Measurements from ENCODE around the gene COQ8A.
A peak's percentile ranks its signal among the peaks of the same experiment; 100 is the strongest.

COQ8A gene

DNA sequence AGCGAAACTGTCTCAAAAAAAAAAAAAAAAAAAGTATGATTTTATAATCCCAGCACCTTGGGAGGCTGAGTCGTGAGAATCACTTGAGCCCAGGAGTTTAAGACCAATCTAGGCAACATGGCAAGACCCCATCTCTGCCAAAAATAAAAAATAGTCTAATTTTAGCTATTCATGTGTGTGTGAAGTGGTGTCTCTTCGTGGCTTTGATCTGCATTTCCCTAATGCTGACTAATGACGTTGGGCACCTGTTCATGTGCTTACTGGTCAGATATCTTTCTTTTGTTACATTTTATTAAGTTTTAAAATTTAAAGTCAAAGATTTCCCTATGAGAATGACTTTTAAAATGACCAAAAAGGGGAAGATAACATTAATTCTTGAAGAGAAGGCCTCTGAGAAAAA, 38.7 kb upstream of the COQ8A start:
- TF ChIP-seq POU2F2 (IDR thresholded peaks at IDR 0.05; ENCODE audit: low read depth, low read length) (no peak), POLR2A (IDR thresholded peaks at IDR 0.05; ENCODE audit: low read depth, low read length) (no peak), POLR2AphosphoS5 (IDR thresholded peaks at IDR 0.05; ENCODE audit: low read depth, low read length) (no peak), TAF1 (IDR thresholded peaks at IDR 0.05; ENCODE audit: low read depth, low read length) (no peak), PAX5 (IDR thresholded peaks at IDR 0.05; ENCODE audit: insufficient read depth, low read length, severe bottlenecking) (no peak), SPI1 (IDR thresholded peaks at IDR 0.05; ENCODE audit: low read depth, low read length) (no peak)
- DNase-seq (ENCODE audit: insufficient read length, low spot score), result no peak
- no peak for FAIRE-seq

DNA sequence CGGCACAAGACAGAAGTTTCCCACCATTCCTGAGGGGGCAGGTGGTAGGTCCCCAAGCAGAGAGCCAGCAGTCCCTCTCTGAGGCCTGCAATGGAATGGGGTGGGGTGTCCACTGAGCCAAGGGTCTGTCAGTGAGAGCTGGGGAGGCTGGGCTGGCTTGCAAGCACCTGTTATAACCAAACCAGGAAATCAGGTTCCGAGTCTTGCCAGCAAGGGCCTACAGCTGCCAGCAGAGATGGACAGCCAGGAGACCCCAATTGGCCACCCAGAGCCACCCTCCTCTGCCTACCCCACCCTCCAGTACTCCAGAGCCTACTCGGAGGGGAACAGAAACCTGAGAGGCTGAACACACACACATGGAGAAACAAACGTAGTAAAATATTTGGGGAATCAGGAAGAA, 37.5 kb upstream of the COQ8A start:
- DNase-seq (ENCODE audit: insufficient read length, low spot score), result no peak
- FAIRE-seq, result no peak

GRCh38 chr1:226903819-226904716, 36.0 kb upstream of the COQ8A start:
- DNase-seq (ENCODE audit: insufficient read length, low spot score), result no peak

More for the DNA sequence above, 37.5 kb upstream of the COQ8A start:
- no peak for TF ChIP-seq POU2F2 (IDR thresholded peaks at IDR 0.05; ENCODE audit: low read depth, low read length)
- TF ChIP-seq POLR2A (IDR thresholded peaks at IDR 0.05; ENCODE audit: low read depth, low read length), result no peak
- no peak for TF ChIP-seq POLR2AphosphoS5 (IDR thresholded peaks at IDR 0.05; ENCODE audit: low read depth, low read length)
- TF ChIP-seq TAF1 (IDR thresholded peaks at IDR 0.05; ENCODE audit: low read depth, low read length), result no peak
- 0 out of 2 replicates have a peak, but pooled peaks have one; percentile 6 for TF ChIP-seq SPI1 (IDR thresholded peaks at IDR 0.05; ENCODE audit: low read depth, low read length)
- no peak for TF ChIP-seq PAX5 (IDR thresholded peaks at IDR 0.05; ENCODE audit: insufficient read depth, low read length, severe bottlenecking)

GRCh38 chr1:226904772-226905171, 35.3 kb upstream of the COQ8A start:
- no peak for FAIRE-seq
- no peak for TF ChIP-seq POLR2AphosphoS5 (IDR thresholded peaks at IDR 0.05; ENCODE audit: low read depth, low read length)
- TF ChIP-seq POLR2A (IDR thresholded peaks at IDR 0.05; ENCODE audit: low read depth, low read length), result no peak
- no peak for TF ChIP-seq TAF1 (IDR thresholded peaks at IDR 0.05; ENCODE audit: low read depth, low read length)
- no peak for TF ChIP-seq SPI1 (IDR thresholded peaks at IDR 0.05; ENCODE audit: low read depth, low read length)
- TF ChIP-seq PAX5 (IDR thresholded peaks at IDR 0.05; ENCODE audit: insufficient read depth, low read length, severe bottlenecking), result no peak
- no peak for TF ChIP-seq POU2F2 (IDR thresholded peaks at IDR 0.05; ENCODE audit: low read depth, low read length)

More at GRCh38 chr1:226903819-226904716, 36.0 kb upstream of the COQ8A start:
- no peak for TF ChIP-seq PAX5 (IDR thresholded peaks at IDR 0.05; ENCODE audit: insufficient read depth, low read length, severe bottlenecking)
- TF ChIP-seq POU2F2 (IDR thresholded peaks at IDR 0.05; ENCODE audit: low read depth, low read length), result no peak
- TF ChIP-seq TAF1 (IDR thresholded peaks at IDR 0.05; ENCODE audit: low read depth, low read length), result no peak
- TF ChIP-seq SPI1 (IDR thresholded peaks at IDR 0.05; ENCODE audit: low read depth, low read length), result no peak
- TF ChIP-seq POLR2A (IDR thresholded peaks at IDR 0.05; ENCODE audit: low read depth, low read length), result no peak
- no peak for TF ChIP-seq POLR2AphosphoS5 (IDR thresholded peaks at IDR 0.05; ENCODE audit: low read depth, low read length)
- FAIRE-seq, result no peak

DNA sequence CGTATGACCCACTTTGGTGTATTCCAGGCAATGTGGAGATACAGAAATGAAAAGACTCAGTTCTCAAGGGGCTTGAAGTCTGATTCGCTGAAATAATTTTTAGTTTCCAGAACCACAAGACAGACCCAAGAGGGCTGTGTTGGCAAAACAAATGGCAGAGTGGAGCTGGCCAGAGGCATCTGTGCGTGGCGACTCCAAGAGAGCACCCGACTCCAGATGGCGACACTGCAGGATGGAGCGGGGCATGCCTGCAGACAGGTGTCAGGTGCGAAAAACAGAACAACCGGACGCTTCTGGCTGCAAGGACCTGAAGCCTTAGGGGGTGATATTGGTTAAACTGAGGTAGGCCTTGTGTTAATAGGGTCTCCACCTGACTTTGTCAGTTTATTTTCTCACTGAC, 31.7 kb upstream of the COQ8A start:
- DNase-seq (ENCODE audit: insufficient read length, low spot score), result no peak
- TF ChIP-seq POLR2AphosphoS5 (IDR thresholded peaks at IDR 0.05; ENCODE audit: low read depth, low read length), result no peak
- TF ChIP-seq TAF1 (IDR thresholded peaks at IDR 0.05; ENCODE audit: low read depth, low read length), result no peak
- TF ChIP-seq PAX5 (IDR thresholded peaks at IDR 0.05; ENCODE audit: insufficient read depth, low read length, severe bottlenecking), result no peak
- TF ChIP-seq POU2F2 (IDR thresholded peaks at IDR 0.05; ENCODE audit: low read depth, low read length), result no peak
- TF ChIP-seq POLR2A (IDR thresholded peaks at IDR 0.05; ENCODE audit: low read depth, low read length), result no peak
- no peak for TF ChIP-seq SPI1 (IDR thresholded peaks at IDR 0.05; ENCODE audit: low read depth, low read length)
- no peak for FAIRE-seq

More at GRCh38 chr1:226904772-226905171, 35.3 kb upstream of the COQ8A start:
- no peak for DNase-seq (ENCODE audit: insufficient read length, low spot score)

DNA sequence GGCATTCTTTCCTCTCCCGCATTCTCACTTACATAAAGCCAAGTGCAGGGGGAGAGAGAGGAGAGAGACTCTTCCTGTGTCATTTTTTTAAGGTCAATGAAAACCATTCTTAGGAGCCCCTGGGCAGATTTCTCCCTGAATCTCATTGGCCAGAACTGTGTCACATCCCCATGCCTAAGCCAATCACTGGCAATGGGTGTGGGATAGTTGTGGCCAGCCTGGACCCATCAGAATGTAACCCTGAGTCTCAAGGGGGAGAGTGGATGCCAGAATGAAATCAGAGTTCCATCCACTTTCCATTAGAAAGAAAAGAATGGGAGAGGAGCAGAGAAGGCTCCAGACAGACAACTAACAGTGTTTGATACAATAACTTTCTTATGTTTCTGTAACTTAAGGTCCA, 31.2 kb upstream of the COQ8A start:
- DNase-seq (ENCODE audit: insufficient read length, low spot score), result no peak
- no peak for FAIRE-seq
- TF ChIP-seq TAF1 (IDR thresholded peaks at IDR 0.05; ENCODE audit: low read depth, low read length), result no peak
- TF ChIP-seq POLR2A (IDR thresholded peaks at IDR 0.05; ENCODE audit: low read depth, low read length), result no peak
- TF ChIP-seq SPI1 (IDR thresholded peaks at IDR 0.05; ENCODE audit: low read depth, low read length), result no peak
- TF ChIP-seq POU2F2 (IDR thresholded peaks at IDR 0.05; ENCODE audit: low read depth, low read length), result no peak
- no peak for TF ChIP-seq POLR2AphosphoS5 (IDR thresholded peaks at IDR 0.05; ENCODE audit: low read depth, low read length)
- no peak for TF ChIP-seq PAX5 (IDR thresholded peaks at IDR 0.05; ENCODE audit: insufficient read depth, low read length, severe bottlenecking)

DNA sequence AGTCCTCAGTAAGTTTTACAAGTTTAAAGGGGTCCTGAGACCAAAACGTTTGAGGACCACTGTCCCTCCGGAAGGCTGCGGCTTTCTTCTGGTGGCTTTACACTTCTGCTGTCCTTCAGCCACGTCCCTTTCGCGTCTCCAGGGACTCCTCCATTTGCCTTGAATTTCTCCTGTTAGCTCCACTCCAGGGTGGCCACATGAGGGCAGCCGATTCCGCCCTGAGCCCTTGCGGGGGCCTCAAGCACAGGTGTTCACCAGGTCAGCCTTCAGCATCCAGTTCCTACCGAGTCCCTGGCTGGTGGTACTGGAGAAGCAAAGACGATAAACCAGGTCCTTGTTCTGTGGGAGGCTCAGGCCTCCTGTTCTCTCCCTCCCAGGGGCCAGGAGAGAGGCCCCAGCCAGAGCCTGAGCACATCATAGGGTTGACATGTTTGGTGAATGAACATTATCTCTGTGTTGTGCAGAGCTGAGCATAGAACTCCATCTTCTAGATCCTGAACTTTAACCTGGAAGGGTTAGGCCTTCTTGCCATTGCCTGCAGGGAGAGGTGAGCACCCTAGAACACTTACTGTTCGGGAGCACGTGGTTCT, 27.4 kb upstream of the COQ8A start:
- FAIRE-seq (peak; percentile 92), DNase-seq (ENCODE audit: insufficient read length, low spot score) (peak; percentile 54)
- TF ChIP-seq SPI1 (IDR thresholded peaks at IDR 0.05; ENCODE audit: low read depth, low read length), result no peak

- peak; percentile 72 for FAIRE-seq
These were observed 24.5 kb upstream of the COQ8A start for GRCh38 chr1:226915672-226915995.

DNA sequence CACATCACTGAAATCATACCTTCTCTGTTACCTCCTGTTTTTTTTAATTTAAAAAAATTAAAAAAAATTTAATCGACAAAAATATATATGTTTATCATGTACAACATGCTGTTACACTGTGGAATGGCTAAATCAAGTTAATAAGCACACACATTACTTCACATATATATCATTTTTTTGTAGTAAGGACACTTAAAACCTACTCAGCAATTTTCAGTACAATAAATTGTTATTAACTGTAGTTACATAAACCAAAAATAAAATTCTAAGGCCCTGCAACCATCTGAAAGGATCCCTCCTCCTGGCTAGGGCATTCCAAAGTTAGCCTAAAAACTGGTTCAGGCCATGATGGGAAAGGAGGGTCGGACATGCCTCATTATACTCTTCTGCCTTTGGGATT, 23.6 kb upstream of the COQ8A start:
- FAIRE-seq, result no peak
- TF ChIP-seq POU2F2 (IDR thresholded peaks at IDR 0.05; ENCODE audit: low read depth, low read length), result no peak
- TF ChIP-seq PAX5 (IDR thresholded peaks at IDR 0.05; ENCODE audit: insufficient read depth, low read length, severe bottlenecking), result no peak
- TF ChIP-seq TAF1 (IDR thresholded peaks at IDR 0.05; ENCODE audit: low read depth, low read length), result no peak
- no peak for TF ChIP-seq SPI1 (IDR thresholded peaks at IDR 0.05; ENCODE audit: low read depth, low read length)
- TF ChIP-seq POLR2A (IDR thresholded peaks at IDR 0.05; ENCODE audit: low read depth, low read length), result no peak
- no peak for TF ChIP-seq POLR2AphosphoS5 (IDR thresholded peaks at IDR 0.05; ENCODE audit: low read depth, low read length)
- DNase-seq (ENCODE audit: insufficient read length, low spot score), result no peak

More at GRCh38 chr1:226915672-226915995, 24.5 kb upstream of the COQ8A start:
- no peak for TF ChIP-seq POLR2A (IDR thresholded peaks at IDR 0.05; ENCODE audit: low read depth, low read length)
- no peak for TF ChIP-seq POU2F2 (IDR thresholded peaks at IDR 0.05; ENCODE audit: low read depth, low read length)
- TF ChIP-seq TAF1 (IDR thresholded peaks at IDR 0.05; ENCODE audit: low read depth, low read length), result no peak
- no peak for TF ChIP-seq SPI1 (IDR thresholded peaks at IDR 0.05; ENCODE audit: low read depth, low read length)
- no peak for TF ChIP-seq PAX5 (IDR thresholded peaks at IDR 0.05; ENCODE audit: insufficient read depth, low read length, severe bottlenecking)
- no peak for TF ChIP-seq POLR2AphosphoS5 (IDR thresholded peaks at IDR 0.05; ENCODE audit: low read depth, low read length)
- no peak for DNase-seq (ENCODE audit: insufficient read length, low spot score)
